Retinal pigment epithelial cell (primary cell): ENCODE data around the gene SLC24A5.

Experiments used
- DNase-seq: peaks from one replicate; pipeline ENCODE4 v3.0.0-alpha.2; 2010; ENCODE audit warnings: low read depth
- H3K4me3 ChIP-seq: 2 replicates; pipeline ENCODE4 v1.5.1; 2011; ENCODE audit warnings: mild to moderate bottlenecking, low read length, control low read depth, moderate library complexity
- CTCF ChIP-seq: conservative IDR thresholded peaks from 2 replicates; pipeline ENCODE4 v1.5.1; 2011; ENCODE audit warnings: low read depth, low read length, control low read depth, inconsistent platforms

Gene SLC24A5

DNA sequence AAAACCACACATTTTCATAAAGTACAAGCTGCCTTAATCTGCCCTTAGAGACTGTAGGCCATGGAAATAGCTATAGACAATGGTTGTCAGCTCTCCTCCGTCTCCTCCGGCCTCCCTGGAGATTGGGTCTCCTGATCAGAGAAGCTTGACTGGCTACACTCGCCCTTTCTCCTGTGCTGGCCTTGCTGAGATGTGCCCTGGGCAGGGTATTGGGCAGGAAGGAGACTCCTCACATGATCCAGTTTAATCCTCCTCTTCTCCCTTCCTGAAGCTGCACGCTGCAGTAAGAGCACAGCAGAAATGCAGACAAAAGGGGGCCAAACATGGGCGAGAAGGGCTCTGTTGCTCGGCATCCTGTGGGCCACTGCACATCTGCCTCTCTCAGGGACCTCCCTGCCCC lies at the start of gene SLC24A5:
Gene SLC24A5 (plus strand): TSS at position 246 of the 400 bp plus-strand sequence. CDS start 55 bp downstream, at position 301.
- DNase-seq, result no peak
- H3K4me3 ChIP-seq, result peak within 1 kb of the TSS; percentile 43
- TF ChIP-seq CTCF, result no peak

DNA sequence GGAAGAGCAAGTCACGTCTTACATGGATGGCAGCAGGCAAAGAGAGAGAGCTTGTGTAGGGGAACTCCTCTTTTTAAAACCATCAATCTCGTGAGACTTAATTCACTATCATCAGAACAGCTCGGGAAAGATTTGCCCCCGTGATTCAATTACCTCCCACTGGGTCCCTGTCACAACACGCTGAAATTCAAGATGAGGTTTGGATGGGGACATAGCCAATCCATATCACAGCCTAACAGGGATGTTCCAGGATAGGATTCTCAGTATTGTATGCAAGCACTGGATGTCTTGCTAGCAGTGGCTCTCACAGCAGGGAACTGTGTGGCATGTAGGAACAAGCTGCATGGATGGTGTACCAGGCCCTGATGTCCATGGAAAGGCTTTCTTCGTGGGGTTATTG lies 47.8 kb upstream of the SLC24A5 start:
- no peak for DNase-seq
- no peak for TF ChIP-seq CTCF

DNA sequence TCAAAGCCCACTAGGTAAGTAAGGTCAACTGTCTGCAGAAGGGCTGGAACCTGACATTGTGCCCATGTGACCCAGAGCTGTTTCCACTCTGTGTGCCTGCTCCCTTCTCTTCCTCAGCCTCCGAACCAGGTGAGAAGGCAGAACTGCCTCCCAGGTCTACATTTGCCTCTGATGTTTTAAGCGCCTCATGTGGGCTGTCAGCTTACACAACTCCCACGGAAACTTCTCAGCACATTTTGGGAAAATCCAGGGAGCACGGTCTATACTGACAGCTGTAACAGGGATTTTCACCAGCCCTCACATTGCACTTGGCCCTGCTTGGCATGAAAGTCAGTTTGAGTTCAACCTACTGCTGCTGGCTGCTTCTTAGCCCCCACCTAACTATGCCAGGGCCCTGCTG lies 46.9 kb upstream of the SLC24A5 start:
- no peak for DNase-seq
- no peak for TF ChIP-seq CTCF
- no peak overlapping the region for H3K4me3 ChIP-seq

More for the DNA sequence above, 47.8 kb upstream of the SLC24A5 start:
- H3K4me3 ChIP-seq, result no peak overlapping the region

- no peak for DNase-seq
- no peak overlapping the region for H3K4me3 ChIP-seq
- TF ChIP-seq CTCF, result no peak
Measured at GRCh38 chr15:48076454-48076853, 44.3 kb upstream of the SLC24A5 start.

DNA sequence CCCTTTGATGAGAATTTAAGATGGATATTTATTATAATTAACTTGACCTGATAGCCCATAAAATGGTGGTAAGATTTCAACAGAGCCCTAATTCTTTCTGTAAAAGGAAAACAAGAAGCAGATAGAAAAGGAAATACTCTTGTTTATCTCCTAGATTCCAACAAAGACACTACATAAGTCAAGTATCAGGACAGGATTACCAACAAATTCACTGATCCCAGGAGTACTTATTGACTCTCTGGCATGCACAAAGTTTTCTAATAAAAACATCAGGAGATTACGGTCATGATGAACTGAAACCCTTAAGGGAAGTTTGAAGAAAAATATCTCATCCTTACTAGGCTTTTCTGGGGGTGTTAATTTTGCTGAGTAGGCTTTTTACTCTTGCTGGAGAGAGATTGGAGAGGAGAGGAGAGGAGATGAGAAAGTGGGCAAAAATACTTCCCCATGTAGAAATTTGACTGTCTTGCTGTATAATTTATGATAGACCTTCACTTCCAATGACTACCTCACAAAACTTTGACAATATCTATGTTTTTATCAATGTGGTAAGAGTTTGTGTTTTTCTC lies 43.1 kb upstream of the SLC24A5 start:
- TF ChIP-seq CTCF, result no peak
- no peak overlapping the region for H3K4me3 ChIP-seq
- no peak for DNase-seq

DNA sequence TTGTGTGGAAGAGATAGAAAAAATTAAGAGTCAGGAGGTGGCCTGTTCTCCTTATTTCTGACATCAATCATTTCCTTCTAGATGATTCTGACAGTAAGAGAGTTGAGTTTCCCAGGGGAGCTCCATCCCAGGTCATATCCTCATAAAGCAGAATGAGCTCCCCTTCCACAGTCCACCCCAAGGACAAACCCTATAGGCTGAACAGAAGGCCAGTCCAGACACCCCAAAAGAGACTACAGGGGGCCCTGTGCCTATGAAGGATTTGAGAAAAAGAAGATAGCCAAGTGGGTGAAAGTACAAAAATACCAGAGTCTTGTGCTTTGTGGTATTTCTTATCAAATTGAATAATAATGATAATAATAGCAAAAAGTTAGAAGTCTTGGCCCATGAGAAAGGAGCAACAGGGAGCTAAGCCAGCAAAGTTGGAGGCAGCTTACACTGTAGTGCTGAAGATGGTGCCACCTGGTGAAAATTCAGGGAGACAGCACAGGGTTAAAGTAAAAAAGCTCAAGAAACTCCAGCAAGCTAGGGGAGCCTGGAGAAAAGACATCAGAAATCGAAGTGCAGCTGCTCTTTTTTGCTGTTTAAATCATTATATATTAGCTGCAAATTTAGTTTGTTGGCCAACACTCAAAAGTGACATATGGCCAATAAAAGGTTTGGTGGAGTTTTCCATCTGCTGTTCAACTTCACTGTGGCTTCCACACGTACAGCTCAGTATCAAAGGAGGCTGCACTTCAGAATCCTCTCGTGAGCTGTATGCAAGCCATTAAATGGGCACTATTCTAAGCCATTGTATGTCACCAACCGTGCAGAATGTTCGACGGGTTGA lies 35.8 kb upstream of the SLC24A5 start:
- H3K4me3 ChIP-seq, result no peak overlapping the region
- peak; percentile 73 for TF ChIP-seq CTCF
- no peak for DNase-seq

- H3K4me3 ChIP-seq, result no peak overlapping the region
- no peak for DNase-seq
- no peak for TF ChIP-seq CTCF
Measured at GRCh38 chr15:48085591-48085930, 35.2 kb upstream of the SLC24A5 start.
